GM19467 (cell line): ENCODE results near the gene YOD1.

Source experiments
- ATAC-seq: cut with Tn5 transposase; IDR thresholded peaks from one replicate; pipeline ENCODE4 v1.9.1; 2021; ENCODE audit warnings: mild to moderate bottlenecking, moderate library complexity; ENCODE audit not compliant: unreplicated experiment

The YOD1 gene

DNA sequence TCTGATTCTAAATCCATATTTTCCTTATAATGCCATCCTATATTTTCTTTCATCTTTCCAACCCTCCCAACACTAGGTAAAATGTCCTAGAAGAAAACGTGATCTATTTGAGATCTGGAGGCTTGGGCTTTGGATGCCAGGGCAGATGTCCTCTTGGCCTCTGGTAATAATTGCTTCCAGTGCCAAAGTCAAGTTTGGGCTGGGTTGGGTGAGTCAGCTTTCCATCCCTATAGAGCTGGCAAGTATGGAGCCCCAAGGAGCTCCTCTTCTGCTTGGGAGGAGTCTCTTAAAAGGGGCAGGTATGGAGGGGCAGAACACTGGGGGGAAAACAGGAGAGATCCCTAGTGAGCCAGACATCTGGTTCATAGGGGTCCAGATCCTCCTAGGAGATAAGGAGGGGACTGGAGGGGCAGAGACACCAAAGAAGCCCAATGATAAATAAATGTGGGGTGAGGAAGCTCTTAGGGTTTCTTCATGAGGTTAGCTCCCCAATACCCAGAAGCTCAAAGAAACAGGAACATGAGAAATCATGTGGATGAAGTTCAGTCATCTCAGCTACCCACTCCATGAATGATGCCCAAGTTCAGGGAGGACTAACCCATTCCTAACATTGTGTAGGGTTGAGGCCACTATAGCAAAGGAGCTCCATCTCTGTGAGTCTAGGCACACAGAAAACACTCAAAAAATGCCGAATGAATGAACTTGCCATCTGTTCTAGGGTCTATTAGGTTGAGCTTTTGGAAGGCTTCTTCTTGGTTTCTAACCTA is 21.9 kb downstream of the YOD1 start:
- ATAC-seq: no peak

DNA sequence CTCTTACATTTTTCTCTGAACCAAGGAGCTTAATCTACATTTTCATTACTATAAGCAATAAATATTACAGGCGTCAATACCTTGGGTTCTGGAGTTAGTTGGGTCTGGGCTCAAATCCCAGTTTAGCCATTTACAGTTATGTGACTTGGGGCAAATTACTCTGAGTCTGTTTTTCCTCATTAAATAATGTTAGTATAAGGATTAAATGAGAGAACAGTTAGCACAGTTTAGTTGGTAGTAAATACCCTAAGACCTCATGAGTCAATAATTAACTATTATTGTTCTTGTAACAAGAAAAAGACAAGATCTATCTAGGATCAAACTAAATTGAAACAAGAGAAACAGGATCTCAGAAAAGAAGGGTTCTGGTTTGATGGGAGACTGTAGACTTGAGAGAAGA is 23.1 kb downstream of the YOD1 start:
- ATAC-seq: no peak

DNA sequence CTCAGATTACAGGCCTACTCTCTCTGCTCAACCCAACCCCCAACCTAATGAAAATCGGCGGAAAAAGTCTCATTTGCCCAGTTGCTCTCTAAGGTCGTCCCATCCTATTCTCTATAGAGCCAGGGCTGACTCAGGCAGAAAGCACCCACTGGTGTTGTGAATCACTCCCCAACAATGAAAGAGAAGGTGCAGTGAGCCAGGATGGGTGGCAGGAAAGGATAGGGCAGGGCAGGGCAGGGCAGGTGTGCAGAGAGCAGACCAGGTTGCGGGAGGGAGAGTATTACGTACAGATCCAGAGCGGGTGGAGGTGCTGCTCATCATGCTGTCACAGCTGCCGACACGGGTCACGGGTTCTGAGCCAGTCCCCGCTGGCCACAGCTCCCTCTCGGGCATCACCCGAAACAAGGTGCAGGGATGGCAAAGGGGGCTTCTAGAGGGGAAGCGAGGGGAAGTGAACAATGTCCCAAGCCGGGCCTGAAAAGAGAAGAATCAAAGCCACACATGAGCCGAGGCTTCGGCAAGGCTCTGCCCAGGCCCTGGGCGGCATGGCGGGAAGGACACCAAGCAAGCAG is 23.7 kb downstream of the YOD1 start:
- no peak for ATAC-seq

- ATAC-seq: no peak
These were observed 24.9 kb downstream of the YOD1 start for GRCh38 chr1:207026104-207026534.

DNA sequence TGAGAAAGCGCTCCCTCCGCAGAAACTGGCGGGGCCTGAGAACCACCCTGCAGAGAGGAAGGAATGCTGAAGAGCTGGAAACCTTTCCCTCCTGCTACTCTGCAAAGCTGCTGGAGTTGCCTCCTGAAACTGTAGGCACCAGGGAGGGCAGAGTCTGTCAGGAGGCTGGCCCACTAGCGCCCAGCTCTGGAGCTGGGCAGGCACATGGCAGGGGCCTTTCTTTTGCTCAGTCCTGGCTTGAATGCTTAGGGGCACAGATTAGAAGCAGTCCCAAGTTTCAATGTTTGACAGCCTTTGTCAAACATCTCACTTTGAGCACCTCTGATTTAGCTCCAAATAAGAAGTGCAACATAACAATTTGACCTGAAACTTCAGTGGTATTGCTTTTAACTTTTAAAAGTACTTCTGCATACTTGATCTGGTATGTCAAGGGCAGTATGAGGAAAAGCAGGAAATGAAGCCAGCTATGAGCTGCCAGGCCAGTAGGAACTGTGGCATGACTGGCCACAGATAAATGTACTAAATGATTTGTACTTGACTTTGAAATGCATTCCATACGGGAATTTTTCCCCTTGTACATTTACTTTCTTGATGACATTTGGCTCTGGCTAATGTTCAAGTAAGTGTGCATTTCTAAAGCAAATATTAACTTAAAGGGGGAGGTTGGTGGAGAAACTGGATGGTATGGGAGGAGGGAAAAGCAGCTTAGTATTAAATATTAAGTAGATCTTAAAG is 25.7 kb downstream of the YOD1 start:
- no peak for ATAC-seq

DNA sequence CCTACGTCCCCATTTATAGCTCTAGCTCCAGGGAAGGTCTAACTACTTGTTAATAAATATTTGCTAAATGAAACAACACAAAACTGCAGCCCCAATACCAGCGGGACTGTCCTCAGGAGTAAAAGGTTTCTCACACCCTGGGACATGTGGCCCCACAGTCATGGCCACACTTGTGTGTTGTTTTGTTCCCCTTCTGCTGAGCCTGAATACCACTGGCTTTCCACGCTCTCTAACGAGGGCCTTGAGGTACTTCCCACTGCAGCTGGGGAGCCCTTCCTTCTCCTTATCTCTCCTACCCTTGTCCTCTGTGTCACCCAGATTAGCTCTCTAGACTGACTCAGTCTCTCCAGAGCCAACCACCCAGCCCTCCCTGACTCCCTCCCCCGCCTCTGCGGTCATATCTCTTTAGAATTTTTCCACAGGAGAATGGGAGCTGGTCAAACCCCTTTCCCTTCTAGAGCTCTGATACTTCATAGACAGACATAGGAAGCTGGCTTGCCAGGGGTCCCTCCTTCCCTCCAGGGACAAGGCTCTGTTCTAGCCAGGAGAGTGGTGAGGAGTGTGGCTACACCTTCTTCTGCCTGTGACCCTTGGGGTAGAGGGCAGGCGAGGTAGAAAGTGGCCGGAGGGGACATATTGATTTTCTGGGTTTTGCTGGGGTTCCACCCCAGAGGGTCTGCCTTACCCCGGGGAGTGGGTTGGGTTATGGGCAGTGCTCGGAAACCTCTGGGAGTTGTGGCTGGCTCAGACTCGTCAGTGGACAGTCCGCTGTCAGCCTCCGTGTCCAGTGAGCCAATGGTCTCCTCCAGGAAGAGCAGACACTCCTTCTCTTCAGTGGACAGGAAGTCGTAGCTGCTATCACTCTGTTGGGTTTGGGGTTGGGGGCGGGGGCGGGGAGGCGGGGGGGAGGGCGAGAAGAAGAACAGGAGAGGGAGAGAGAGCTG is 26.5 kb downstream of the YOD1 start:
- ATAC-seq: no peak

- no peak for ATAC-seq
These were observed 27.9 kb downstream of the YOD1 start for GRCh38 chr1:207022996-207023679.

DNA sequence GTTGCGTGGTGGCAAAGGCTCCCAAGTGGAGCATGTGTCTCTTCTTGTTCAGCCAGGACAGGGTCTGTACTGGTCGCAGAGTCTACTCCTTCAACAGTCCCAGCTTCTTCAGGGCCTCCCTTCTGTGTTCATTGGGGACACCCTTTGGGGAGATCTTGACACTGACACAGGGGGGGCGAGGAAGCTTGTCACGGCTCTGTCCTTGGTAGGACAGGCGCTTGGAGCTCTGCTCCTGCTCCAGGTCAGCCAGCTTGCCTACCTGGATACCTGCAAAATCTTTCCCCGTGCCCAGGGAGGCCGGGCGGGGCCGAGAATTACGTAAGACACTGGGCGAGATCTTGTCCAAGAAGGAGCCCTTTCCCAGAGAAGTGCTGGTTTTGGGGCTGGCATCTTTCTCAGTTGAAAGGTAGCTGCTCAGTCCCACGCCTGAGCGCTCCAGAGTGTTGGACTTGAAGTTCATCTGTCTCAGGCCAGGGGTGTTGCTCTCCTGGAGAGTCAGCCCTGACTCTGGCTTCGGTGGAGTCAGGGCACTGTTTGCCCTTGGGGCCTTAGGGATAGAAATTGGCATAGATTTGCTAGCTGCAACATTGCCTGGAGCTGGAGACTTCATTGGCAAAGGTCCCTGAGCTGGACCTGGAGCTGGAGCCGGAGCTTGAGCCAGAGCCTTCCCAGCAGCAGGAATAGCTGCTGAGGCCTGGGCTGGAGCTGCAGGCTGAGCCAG is 29.0 kb downstream of the YOD1 start:
- ATAC-seq: no peak

- ATAC-seq: no peak
These were observed 29.7 kb downstream of the YOD1 start for GRCh38 chr1:207021139-207021861.

GRCh38 chr1:207020709-207021107 is 30.3 kb downstream of the YOD1 start:
- ATAC-seq: no peak

DNA sequence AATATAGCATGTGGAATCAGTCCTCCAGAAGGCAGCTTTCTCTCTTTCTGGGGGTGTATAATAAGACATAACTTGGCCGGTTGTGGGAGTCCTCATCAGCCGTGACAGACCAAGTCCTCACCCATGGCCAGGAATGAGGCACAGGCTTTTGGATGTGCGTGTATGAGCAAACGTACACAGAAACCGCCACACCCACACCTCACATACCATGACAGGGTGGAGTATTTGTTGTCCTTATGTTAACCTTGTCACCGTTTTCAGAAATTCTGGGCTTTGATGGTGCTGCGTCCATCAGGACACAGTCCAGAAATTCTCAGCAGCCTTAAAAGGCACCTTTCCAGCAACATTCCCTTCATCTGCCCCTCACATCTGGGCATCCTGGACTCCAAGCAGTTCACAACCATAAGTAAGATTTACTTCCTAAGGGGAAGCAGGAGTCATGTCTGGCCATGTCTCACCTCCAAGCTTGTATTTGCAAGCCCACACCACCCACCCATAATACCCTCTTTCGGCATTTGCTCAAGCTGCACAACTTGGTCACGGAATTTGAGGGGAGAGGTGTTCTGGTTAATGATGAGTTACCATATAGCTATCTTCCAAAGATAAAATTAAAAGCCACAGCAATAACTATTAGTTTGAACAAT is 30.8 kb downstream of the YOD1 start:
- no peak for ATAC-seq

DNA sequence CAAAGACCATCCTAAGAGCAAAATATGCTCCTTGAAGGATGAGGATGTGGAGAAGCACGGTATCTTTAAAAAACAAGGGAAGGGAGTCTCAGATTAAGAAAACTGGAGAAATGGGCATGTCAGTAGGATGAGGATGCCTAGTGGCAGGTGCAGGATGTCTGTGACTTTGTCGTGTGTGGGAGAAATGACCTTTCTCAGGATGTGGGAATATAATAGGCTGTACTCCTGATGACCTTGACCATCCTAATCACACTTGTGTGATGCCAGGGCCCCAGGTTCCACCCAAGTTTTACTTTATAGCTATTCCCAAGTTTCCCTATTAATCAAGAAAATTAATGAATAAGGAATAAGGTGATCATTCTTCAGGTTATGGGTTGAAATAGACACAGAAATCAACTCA is 31.3 kb downstream of the YOD1 start:
- ATAC-seq: no peak

DNA sequence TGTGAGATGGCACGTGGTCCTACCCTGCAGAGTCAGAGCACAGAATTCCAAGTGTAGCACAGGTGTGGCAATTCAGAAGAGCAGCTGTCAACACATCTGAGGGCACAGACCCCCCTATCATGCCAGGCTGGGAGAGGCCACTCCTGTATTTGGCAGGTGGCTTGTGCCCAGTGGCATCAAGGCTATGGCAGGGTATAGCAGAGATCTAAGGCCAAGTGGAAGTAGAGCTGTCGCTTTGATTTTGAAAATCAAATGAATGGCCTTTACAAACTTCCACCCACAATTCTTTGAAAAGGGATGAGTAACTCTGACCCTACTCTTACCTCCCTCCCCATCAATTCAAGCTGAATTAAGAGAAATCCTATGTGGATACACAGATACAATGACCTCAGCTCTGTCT is 31.8 kb downstream of the YOD1 start:
- ATAC-seq: no peak

- ATAC-seq: no peak
These were observed 32.3 kb downstream of the YOD1 start for GRCh38 chr1:207018707-207019106.

- ATAC-seq: no peak
These were observed 33.1 kb downstream of the YOD1 start for GRCh38 chr1:207017615-207018559.

- no peak for ATAC-seq
These were observed 35.2 kb downstream of the YOD1 start for GRCh38 chr1:207015791-207016190.

DNA sequence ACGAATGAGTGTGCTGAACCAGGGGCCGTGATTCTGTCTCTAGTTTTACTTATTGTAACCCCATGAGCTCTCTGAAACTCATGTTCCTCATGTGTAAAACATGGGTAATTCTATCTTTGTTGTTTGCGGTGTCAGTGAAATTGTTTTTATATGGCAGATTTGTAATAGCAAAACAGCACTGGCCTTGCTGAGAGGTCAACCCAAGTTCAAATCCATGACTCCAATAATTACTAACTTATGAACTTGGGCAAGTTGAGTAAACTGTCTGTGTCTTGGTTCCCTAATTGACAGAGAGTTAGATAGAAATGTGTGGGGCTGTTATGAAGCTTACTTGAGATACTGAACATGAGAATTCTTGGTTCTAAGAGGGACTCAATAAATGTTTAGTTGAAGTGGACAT is 36.3 kb downstream of the YOD1 start:
- ATAC-seq: no peak
